ENCODE results near the gene DLX1.

Gene DLX1

DNA sequence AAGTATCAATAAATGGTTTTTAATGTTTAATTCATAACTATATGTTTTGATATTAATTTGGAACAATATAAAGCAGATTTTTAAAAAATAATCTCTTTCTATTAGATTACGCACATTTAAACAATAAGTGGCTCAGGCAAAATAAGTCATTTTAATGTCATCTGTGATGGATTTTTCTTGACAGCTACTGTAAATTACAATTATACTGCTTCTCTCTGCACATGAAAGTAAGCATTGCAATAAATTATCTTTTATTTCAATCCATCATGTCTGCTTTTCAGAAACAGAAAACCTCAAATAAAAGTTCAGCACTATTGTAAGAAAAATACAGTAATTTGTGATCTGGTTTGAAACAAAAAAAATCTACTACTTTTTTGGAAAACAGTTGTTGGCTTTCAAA, 11.1 kb upstream of the DLX1 start:
- no peak for DNase-seq (ENCODE audit: low read depth)
- TF ChIP-seq, protein P1, sequence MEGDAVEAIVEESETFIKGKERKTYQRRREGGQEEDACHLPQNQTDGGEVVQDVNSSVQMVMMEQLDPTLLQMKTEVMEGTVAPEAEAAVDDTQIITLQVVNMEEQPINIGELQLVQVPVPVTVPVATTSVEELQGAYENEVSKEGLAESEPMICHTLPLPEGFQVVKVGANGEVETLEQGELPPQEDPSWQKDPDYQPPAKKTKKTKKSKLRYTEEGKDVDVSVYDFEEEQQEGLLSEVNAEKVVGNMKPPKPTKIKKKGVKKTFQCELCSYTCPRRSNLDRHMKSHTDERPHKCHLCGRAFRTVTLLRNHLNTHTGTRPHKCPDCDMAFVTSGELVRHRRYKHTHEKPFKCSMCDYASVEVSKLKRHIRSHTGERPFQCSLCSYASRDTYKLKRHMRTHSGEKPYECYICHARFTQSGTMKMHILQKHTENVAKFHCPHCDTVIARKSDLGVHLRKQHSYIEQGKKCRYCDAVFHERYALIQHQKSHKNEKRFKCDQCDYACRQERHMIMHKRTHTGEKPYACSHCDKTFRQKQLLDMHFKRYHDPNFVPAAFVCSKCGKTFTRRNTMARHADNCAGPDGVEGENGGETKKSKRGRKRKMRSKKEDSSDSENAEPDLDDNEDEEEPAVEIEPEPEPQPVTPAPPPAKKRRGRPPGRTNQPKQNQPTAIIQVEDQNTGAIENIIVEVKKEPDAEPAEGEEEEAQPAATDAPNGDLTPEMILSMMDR (IDR thresholded peaks at IDR 0.05; ENCODE audit: low read length, missing control alignments): no peak

DNA sequence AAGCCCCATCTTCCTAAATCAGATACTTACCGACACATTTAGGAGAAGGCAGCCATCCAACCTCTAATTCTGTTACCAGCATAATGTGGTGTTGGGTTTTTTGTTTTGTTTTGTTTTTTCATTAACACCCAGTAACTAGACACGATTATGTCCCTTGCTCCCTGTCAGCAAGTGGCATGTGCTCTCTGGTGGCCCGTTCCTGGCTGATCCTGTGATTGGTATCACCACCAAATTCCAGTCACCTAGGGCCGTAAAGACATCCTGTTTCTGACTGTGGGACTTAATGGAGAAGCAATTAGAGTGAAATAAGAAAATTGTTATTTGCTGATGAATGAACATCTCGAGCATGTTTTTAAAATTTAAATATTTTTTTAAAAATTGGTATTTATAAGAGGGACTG, 5.9 kb upstream of the DLX1 start:
- no peak overlapping the region for H3K4me3 ChIP-seq (replicated peaks; ENCODE audit: low read depth, low read length)
- DNase-seq (ENCODE audit: low read depth): no peak

More for the DNA sequence above, 11.1 kb upstream of the DLX1 start:
- H3K4me3 ChIP-seq (replicated peaks; ENCODE audit: low read depth, low read length): no peak overlapping the region

DNA sequence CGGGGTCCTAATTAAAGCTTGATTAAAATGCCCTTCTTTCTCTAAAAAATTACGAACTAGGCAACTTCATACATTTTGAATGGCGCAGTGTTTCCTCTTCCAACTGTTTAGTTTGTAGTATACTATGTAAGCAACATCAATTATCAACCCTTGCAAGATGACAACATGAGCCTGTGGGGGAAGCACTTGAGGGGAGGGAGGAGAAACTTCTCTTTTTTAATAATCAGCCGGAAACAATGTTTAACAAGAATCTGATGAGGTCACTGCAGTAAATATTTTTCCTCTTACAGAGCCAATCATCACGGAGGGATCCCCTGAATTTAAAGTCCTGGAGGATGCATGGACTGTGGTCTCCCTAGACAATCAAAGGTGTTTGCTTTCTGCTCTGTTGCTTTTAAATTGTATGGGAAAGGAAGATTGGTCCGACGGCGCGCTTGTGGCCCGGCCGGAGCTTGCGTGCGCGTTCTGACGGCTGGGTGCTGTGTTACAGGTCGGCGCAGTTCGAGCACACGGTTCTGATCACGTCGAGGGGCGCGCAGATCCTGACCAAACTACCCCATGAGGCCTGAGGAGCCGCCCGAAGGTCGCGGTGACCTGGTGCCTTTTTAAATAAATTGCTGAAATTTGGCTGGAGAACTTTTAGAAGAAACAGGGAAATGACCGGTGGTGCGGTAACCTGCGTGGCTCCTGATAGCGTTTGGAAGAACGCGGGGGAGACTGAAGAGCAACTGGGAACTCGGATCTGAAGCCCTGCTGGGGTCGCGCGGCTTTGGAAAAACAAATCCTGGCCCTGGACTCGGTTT, 5.3 kb upstream of the DLX1 start:
- DNase-seq (ENCODE audit: low read depth): no peak
- H3K4me3 ChIP-seq (replicated peaks; ENCODE audit: low read depth, low read length): no peak overlapping the region
- TF ChIP-seq, protein P1 (IDR thresholded peaks at IDR 0.05; ENCODE audit: low read length, missing control alignments): no peak

More for the DNA sequence above, 5.9 kb upstream of the DLX1 start:
- TF ChIP-seq, protein P1 (IDR thresholded peaks at IDR 0.05; ENCODE audit: low read length, missing control alignments): no peak

DNA sequence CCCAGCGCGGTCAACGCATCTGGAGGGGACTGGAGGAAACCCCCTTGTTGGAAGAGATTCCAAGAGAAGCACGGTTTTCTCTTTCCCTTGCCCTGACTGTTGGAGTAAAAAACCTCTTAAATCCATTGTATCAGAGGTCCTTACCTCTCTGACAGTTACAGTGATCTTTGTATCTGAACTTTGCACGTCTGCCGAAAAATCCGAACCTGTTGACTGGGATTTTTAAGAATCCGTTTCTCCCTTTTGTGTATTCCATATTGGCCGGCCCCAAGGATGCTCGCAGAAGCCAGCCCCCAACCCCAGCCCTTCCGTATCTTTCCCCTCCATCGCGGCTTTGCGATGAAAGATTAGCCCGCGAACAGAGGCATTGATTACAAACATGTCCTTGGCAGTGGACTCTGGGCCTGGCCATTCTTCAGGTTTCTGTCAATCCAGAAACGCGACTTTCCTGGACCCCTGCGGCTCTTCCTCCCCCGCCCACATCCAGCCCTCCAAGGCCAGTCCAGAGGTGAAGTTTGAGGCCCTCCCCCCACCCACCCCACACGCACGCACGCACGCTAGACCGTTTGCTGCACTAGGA, 4.6 kb upstream of the DLX1 start:
- TF ChIP-seq, protein P1 (IDR thresholded peaks at IDR 0.05; ENCODE audit: low read length, missing control alignments): no peak
- H3K4me3 ChIP-seq (replicated peaks; ENCODE audit: low read depth, low read length): no peak overlapping the region
- DNase-seq (ENCODE audit: low read depth): no peak

DNA sequence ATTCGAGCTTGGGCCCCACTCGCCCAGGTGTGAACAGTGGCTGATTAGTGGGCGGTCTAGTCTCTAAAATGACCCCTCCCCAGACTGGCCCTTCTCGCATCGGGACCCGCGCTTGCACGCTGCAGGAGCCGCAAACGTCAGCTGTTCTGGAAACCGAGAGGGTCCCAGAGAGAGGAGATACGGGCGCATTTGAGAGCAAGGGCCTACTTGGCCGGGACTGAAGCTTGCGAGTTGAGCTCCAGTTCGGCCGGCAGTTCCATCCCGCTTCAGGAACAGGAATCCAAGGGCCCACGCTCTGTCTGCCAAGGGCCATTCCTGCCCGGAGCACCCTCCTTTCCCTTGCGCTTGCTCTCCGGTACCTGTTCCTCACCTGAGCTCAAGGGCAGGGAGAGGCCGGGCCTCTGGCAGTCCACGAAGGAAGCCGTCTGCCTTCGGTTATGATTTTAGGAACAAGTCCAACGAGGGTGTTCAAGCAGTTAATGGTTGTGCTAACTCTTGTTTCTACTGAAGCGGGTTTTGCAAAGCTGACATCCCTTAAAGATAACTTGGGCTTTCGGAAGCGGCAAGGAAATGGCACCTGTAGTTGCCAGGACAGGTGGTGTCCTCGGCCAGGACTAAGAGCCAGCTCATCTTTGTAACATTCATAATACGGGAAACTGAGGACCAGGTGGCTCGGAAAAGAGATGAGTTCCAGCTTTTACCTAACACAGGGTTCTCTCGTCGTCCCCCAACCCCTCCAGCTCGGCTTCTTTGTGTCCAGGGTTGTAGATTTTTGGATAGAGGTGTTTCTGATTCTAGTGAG, 3.9 kb upstream of the DLX1 start:
- TF ChIP-seq, protein P1 (IDR thresholded peaks at IDR 0.05; ENCODE audit: low read length, missing control alignments): no peak
- no peak overlapping the region for H3K4me3 ChIP-seq (replicated peaks; ENCODE audit: low read depth, low read length)
- no peak for DNase-seq (ENCODE audit: low read depth)

DNA sequence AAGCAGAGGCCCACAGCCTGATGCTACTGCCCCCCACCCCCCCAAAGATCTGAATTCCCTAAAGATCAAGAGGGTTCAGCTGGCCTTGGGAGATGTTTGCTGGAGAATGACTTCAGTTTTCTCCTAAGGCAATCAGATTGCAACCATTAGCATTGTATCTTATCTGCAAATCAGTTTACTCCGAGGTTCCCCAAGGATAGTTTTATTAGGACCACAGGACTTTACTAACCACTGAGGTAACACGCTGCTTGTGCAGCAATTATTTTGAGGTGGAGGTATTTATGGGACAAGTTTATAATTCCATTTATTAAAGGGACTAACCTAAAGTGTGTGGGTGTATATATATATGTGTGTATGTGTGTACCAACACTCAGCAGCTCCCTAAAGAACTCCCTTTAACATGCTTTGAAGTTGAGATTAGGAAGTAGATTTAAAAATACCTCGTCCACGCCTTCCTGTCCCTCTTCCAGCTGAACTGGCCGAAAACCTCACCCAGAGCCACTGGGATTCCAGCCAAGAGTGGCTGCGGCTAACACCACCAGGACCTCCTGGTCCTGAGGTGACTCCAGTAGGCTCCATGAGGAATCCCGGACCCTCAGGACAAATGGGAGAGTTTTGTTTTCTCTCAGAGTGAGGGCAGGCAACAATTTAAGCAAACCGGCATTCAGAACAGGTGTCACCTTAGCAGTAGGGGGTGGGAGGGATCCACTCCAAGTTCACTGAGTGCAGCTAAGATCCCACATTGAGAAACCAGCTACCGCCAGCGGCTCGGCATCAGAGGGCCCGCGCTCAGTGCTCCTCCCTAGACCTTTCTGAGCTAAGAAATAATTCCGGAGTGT, 3.0 kb upstream of the DLX1 start:
- DNase-seq (ENCODE audit: low read depth): no peak
- TF ChIP-seq, protein P1 (IDR thresholded peaks at IDR 0.05; ENCODE audit: low read length, missing control alignments): no peak
- no peak overlapping the region for H3K4me3 ChIP-seq (replicated peaks; ENCODE audit: low read depth, low read length)

Data from fibroblast of pulmonary artery (primary cell).